ENCODE data around the gene LMOD2.

LMOD2 gene

DNA sequence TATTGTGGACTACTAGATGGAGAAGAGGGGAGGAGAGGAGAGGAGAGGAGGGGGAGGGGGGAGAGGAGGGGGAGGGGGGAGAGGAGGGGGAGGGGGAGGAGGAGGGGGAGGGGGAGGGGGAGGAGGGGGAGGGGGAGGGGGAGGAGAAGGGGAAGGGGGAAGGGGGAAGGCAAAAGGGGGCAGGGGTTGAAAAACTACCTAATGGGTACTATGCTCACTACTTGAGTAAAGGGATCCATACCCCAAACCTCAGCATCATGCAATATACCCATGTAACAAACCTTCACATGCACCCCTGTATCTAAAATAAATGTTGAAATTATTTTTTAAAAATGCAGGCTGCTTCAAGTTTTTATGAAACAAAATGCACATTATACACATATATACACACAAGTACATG is 15.1 kb upstream of the LMOD2 start:
- H2AFZ ChIP-seq (ENCODE audit: low read depth, low read length), result no peak overlapping the region
- no peaks in the 10 kb centered on the region for H3K79me2 ChIP-seq (ENCODE audit: low read length)
- H4K20me1 ChIP-seq (ENCODE audit: insufficient read depth, low read length), result no peaks in the 10 kb centered on the region
- no peak overlapping the region for H3K27ac ChIP-seq (ENCODE audit: low read length)
- no peak overlapping the region for H3K4me2 ChIP-seq (ENCODE audit: low read length)
- H3K36me3 ChIP-seq (replicated peaks; ENCODE audit: low read depth, low read length), result no peaks in the 10 kb centered on the region
- H3K27me3 ChIP-seq (ENCODE audit: low read depth, low read length), result peaks cover 11% of the 10 kb centered on the region; the same call in 1 of the 2 replicates
- no peak overlapping the region for H3K4me3 ChIP-seq (ENCODE audit: low read length)
- no peaks in the 10 kb centered on the region for H3K4me1 ChIP-seq (ENCODE audit: low read length)
- H3K9ac ChIP-seq (ENCODE audit: low read length), result no peak overlapping the region
- no peak for TF ChIP-seq EZH2phosphoT487 (IDR thresholded peaks at IDR 0.05; ENCODE audit: low read depth)
- no peaks in the 10 kb centered on the region for H3K9me3 ChIP-seq (ENCODE audit: insufficient read depth, low read length)

DNA sequence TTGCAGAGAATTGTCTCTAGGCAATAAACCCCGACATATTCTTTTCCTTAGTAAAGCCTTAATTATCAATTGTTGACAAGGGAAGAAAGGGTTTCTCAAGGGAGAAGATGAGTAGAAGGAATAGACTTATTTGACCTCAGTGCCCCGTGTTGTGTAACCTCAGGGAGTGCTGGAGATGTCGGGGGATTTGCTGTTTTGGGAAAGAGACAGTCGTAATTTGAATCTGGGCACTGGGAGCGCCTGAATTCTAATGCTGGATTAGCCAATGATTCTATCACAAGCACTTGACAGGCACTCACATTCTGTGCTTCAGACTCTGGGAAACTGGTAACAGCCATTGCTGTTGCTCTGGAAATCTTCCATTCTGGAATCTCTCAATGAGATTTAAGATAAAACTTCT is 13.8 kb upstream of the LMOD2 start:
- Histone ChIP-seq H4K20me1 (ENCODE audit: insufficient read depth, low read length) (no peaks in the 10 kb centered on the region), H3K9me3 (ENCODE audit: insufficient read depth, low read length) (no peaks in the 10 kb centered on the region), H3K4me3 (ENCODE audit: low read length) (no peak overlapping the region), H3K4me1 (ENCODE audit: low read length) (no peaks in the 10 kb centered on the region), H3K4me2 (ENCODE audit: low read length) (no peak overlapping the region), H3K27me3 (ENCODE audit: low read depth, low read length) (peaks cover 11% of the 10 kb centered on the region; the same call in 1 of the 2 replicates), H3K36me3 (replicated peaks; ENCODE audit: low read depth, low read length) (no peaks in the 10 kb centered on the region), H3K27ac (ENCODE audit: low read length) (no peak overlapping the region), H3K9ac (ENCODE audit: low read length) (no peak overlapping the region), H2AFZ (ENCODE audit: low read depth, low read length) (no peak overlapping the region), H3K79me2 (ENCODE audit: low read length) (no peaks in the 10 kb centered on the region)
- TF ChIP-seq EZH2phosphoT487 (IDR thresholded peaks at IDR 0.05; ENCODE audit: low read depth), result no peak
- TF ChIP-seq, protein P1, sequence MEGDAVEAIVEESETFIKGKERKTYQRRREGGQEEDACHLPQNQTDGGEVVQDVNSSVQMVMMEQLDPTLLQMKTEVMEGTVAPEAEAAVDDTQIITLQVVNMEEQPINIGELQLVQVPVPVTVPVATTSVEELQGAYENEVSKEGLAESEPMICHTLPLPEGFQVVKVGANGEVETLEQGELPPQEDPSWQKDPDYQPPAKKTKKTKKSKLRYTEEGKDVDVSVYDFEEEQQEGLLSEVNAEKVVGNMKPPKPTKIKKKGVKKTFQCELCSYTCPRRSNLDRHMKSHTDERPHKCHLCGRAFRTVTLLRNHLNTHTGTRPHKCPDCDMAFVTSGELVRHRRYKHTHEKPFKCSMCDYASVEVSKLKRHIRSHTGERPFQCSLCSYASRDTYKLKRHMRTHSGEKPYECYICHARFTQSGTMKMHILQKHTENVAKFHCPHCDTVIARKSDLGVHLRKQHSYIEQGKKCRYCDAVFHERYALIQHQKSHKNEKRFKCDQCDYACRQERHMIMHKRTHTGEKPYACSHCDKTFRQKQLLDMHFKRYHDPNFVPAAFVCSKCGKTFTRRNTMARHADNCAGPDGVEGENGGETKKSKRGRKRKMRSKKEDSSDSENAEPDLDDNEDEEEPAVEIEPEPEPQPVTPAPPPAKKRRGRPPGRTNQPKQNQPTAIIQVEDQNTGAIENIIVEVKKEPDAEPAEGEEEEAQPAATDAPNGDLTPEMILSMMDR (IDR thresholded peaks at IDR 0.05; ENCODE audit: low read depth, low read length), result no peak

DNA sequence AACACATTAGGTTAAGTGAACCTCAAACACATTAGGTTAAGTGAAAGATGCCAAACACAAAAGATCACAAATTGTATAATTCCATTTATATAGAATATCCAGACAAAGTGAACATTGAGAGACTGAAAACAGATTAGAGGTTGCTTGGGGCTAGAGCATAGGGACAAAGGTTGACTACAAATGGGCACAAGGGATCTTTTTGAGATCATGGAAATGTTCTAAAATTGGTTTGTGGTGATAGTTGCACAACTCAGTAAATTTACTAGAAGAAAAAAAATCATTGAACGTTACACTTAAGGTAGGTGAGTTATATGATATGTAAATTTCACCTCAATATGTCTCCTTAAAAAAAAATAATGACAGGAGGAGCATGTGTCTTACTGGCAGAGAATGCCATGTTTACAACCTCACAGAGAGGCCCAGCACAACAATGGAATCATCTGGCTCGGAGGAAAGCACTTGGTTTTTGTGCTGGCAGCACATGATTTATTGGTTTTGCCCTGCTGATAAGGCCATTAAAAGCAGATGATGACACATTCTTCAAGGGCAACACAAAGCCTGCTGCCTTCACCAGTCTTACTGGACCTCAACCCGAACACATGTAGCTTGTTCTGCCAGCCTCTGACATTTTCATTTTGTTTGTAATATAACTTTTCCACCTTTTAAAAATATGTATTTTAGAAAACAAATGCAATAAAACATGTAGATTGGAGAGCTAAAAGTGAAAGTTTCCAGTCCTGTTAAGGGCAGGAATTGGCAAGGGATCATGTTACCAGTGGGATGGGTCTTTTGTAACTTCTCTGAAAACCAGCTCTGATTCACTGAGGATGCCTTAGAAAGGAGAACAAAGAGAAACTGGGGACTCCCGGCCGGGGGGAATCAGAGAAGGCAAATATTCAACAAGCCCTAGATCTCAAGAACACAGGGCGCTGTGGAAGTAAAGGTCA is 11.9 kb upstream of the LMOD2 start:
- Histone ChIP-seq H3K4me2 (ENCODE audit: low read length) (no peak overlapping the region), H2AFZ (ENCODE audit: low read depth, low read length) (no peak overlapping the region)

DNA sequence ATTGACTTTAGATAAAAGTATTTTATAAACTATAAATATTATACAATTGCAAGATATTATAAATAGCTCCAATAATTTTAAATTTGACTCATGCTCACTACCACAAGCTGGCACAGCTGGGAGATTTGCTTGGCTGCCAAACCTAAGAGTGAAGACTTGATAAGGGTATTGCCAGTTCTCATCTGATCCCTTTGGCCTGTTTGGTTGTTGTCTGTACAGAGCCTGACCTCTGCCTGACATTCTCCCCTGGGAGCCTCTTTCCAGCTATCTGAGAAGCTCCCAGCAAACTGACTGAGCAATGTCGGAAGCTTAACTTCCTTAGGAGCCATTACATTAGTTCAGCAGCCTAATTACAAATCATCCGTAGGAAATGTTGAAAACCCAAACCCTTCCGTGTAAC is 10.2 kb upstream of the LMOD2 start:
- H2AFZ ChIP-seq (ENCODE audit: low read depth, low read length), result no peak overlapping the region

More for the DNA sequence above, 11.9 kb upstream of the LMOD2 start:
- no peaks in the 10 kb centered on the region for H3K4me1 ChIP-seq (ENCODE audit: low read length)
- no peak overlapping the region for H3K4me3 ChIP-seq (ENCODE audit: low read length)
- no peaks in the 10 kb centered on the region for H4K20me1 ChIP-seq (ENCODE audit: insufficient read depth, low read length)
- H3K9me3 ChIP-seq (ENCODE audit: insufficient read depth, low read length), result no peaks in the 10 kb centered on the region
- no peak overlapping the region for H3K27ac ChIP-seq (ENCODE audit: low read length)
- peaks cover 11% of the 10 kb centered on the region; the same call in 1 of the 2 replicates for H3K27me3 ChIP-seq (ENCODE audit: low read depth, low read length)
- H3K79me2 ChIP-seq (ENCODE audit: low read length), result no peaks in the 10 kb centered on the region
- H3K36me3 ChIP-seq (replicated peaks; ENCODE audit: low read depth, low read length), result no peaks in the 10 kb centered on the region
- no peak overlapping the region for H3K9ac ChIP-seq (ENCODE audit: low read length)
- no peak for TF ChIP-seq EZH2phosphoT487 (IDR thresholded peaks at IDR 0.05; ENCODE audit: low read depth)
- TF ChIP-seq, protein P1 (IDR thresholded peaks at IDR 0.05; ENCODE audit: low read depth, low read length), result no peak

More for the DNA sequence above, 10.2 kb upstream of the LMOD2 start:
- H3K4me1 ChIP-seq (ENCODE audit: low read length), result no peaks in the 10 kb centered on the region
- H3K36me3 ChIP-seq (replicated peaks; ENCODE audit: low read depth, low read length), result no peaks in the 10 kb centered on the region
- H3K79me2 ChIP-seq (ENCODE audit: low read length), result no peaks in the 10 kb centered on the region
- H4K20me1 ChIP-seq (ENCODE audit: insufficient read depth, low read length), result no peaks in the 10 kb centered on the region
- no peak overlapping the region for H3K9ac ChIP-seq (ENCODE audit: low read length)
- no peaks in the 10 kb centered on the region for H3K9me3 ChIP-seq (ENCODE audit: insufficient read depth, low read length)
- no peak overlapping the region for H3K4me2 ChIP-seq (ENCODE audit: low read length)
- peaks cover 11% of the 10 kb centered on the region; the same call in 1 of the 2 replicates for H3K27me3 ChIP-seq (ENCODE audit: low read depth, low read length)
- H3K27ac ChIP-seq (ENCODE audit: low read length), result no peak overlapping the region
- no peak for TF ChIP-seq EZH2phosphoT487 (IDR thresholded peaks at IDR 0.05; ENCODE audit: low read depth)
- TF ChIP-seq, protein P1 (IDR thresholded peaks at IDR 0.05; ENCODE audit: low read depth, low read length), result no peak
- H3K4me3 ChIP-seq (ENCODE audit: low read length), result no peak overlapping the region

Data from OCI-LY3 (cell line).